GM23338 (cell line): ENCODE results near the gene TEKT5. TPM values are rescaled to one million over a fixed set of nuclear protein-coding genes. Genes with fewer than 3 reads are reported as not detected.

Experiments used
- ATAC-seq: fragments of 200-7000 bp; cut with Tn5 transposase; 3 replicates; pipeline ENCODE4 v1.9.1; 2020
- DNase-seq: peaks from one replicate; pipeline ENCODE4 v3.0.0-alpha.2; 2015; ENCODE audit warnings: low spot score
- H2AFZ ChIP-seq: fragments of 200-600 bp; sonication (generic); 2 replicates; pipeline ENCODE4 v1.8.0; 2016; ENCODE audit warnings: antibody characterized with exemption, mild to moderate bottlenecking, moderate library complexity
- H3F3A ChIP-seq: fragments of 200-600 bp; sonication (generic); replicated peaks from 2 replicates; pipeline ENCODE4 v1.8.0; 2017; ENCODE audit warnings: antibody characterized with exemption, mixed run types, low read depth
- H3K27ac ChIP-seq: fragments of 200-600 bp; sonication (generic); 2 replicates; pipeline ENCODE4 v1.6.1; 2016; ENCODE audit warnings: low read depth
- H3K27me3 ChIP-seq: fragments of 200-600 bp; sonication (generic); 2 replicates; pipeline ENCODE4 v1.8.0; 2016; ENCODE audit warnings: mild to moderate bottlenecking, mixed run types, moderate library complexity; ENCODE audit not compliant: insufficient read depth
- H3K36me3 ChIP-seq: fragments of 200-600 bp; sonication (generic); 2 replicates; pipeline ENCODE4 v1.8.0; 2016; ENCODE audit warnings: mild to moderate bottlenecking; ENCODE audit not compliant: insufficient read depth
- H3K4me1 ChIP-seq: fragments of 200-600 bp; sonication (generic); 2 replicates; pipeline ENCODE4 v1.8.0; 2016; ENCODE audit warnings: mild to moderate bottlenecking, moderate library complexity; ENCODE audit not compliant: insufficient read depth
- H3K4me2 ChIP-seq: fragments of 200-600 bp; sonication (generic); 2 replicates; pipeline ENCODE4 v1.7.1; 2017; ENCODE audit warnings: mixed run types
- H3K4me3 ChIP-seq: fragments of 200-600 bp; sonication (generic); 2 replicates; pipeline ENCODE4 v1.6.1; 2016; ENCODE audit warnings: mixed run types
- H3K79me2 ChIP-seq: fragments of 200-600 bp; sonication (generic); replicated peaks from 2 replicates; pipeline ENCODE4 v1.8.0; 2017; ENCODE audit warnings: mild to moderate bottlenecking; ENCODE audit not compliant: insufficient read depth
- H3K9me2 ChIP-seq: fragments of 200-600 bp; sonication (generic); 2 replicates; pipeline ENCODE4 v1.8.0; 2017; ENCODE audit not compliant: insufficient read depth
- H4K20me1 ChIP-seq: fragments of 200-600 bp; sonication (generic); replicated peaks from 2 replicates; pipeline ENCODE4 v1.8.0; 2017; ENCODE audit warnings: mild to moderate bottlenecking; ENCODE audit not compliant: insufficient read depth
- H3K27ac Mint-ChIP-seq: 2 replicates; pipeline ENCODE4 v1.8.0; 2020; ENCODE audit warnings: inconsistent platforms, mild to moderate bottlenecking, moderate library complexity, mixed read lengths
- H3K27me3 Mint-ChIP-seq: 3 replicates; pipeline ENCODE4 v1.8.0; 2022; ENCODE audit warnings: low read depth, mild to moderate bottlenecking, moderate library complexity, mixed read lengths, inconsistent platforms; ENCODE audit not compliant: insufficient read depth, poor library complexity
- H3K36me3 Mint-ChIP-seq: 3 replicates; pipeline ENCODE4 v1.8.0; 2021; ENCODE audit warnings: low read depth, mild to moderate bottlenecking, inconsistent platforms, moderate library complexity, mixed read lengths
- H3K4me1 Mint-ChIP-seq: 3 replicates; pipeline ENCODE4 v1.8.0; 2020; ENCODE audit warnings: mild to moderate bottlenecking, inconsistent platforms, mixed read lengths
- H3K4me3 Mint-ChIP-seq: 3 replicates; pipeline ENCODE4 v1.8.0; 2021; ENCODE audit warnings: moderate library complexity, mild to moderate bottlenecking, inconsistent platforms, mixed read lengths
- H3K9me3 Mint-ChIP-seq: 3 replicates; pipeline ENCODE4 v1.8.0; 2020; ENCODE audit warnings: moderate library complexity, mild to moderate bottlenecking, inconsistent platforms, mixed read lengths
- ETS1 ChIP-seq: IDR thresholded peaks from 2 replicates; pipeline ENCODE4 v1.6.1; 2016; ENCODE audit warnings: antibody characterized with exemption
- EZH2phosphoT487 ChIP-seq: fragments of 200-600 bp; sonication (generic); IDR thresholded peaks from one replicate; pipeline ENCODE4 v1.8.1; 2018; ENCODE audit warnings: antibody characterized with exemption; ENCODE audit not compliant: unreplicated experiment
- NANOG ChIP-seq: IDR thresholded peaks from 2 replicates; pipeline ENCODE4 v1.6.1; 2016; ENCODE audit warnings: antibody characterized with exemption, borderline replicate concordance
- REST ChIP-seq: IDR thresholded peaks from one replicate; pipeline ENCODE4 v1.6.1; 2018; ENCODE audit warnings: antibody characterized with exemption; ENCODE audit not compliant: unreplicated experiment
- ZNF114 ChIP-seq: fragments of 250-450 bp; sonication (Bioruptor Pico); IDR thresholded peaks from 2 replicates; pipeline ENCODE4 v1.5.0; 2020; ENCODE audit warnings: mild to moderate bottlenecking, moderate library complexity
- polyA plus RNA-seq: library from polyadenylated mRNA; unstranded; fragments of >200 nt; fragmentation: Nextera tagmentation; extraction: Ambion mirVana; gene quantifications from 2 replicates; pipeline ENCODE4 v1.2.1, GENCODE V29; 2016
- total RNA-seq: library from RNA; depleted of rRNA; stranded (reverse); fragments of >200 nt; shearing (Covaris generic); gene quantifications from 2 replicates; pipeline ENCODE4 v1.2.3, GENCODE V29; 2014
- TF ChIP-seq, protein P1 (sequence below), 2 experiments: fragments of 200-600 bp in 1 of 2; sonication (generic) in 1 of 2; conservative IDR thresholded peaks; 2 replicates each; pipeline versions ENCODE4 v1.5.1 to v1.6.1; 2016 to 2017; ENCODE audit warnings: antibody characterized with exemption in 2 of 2, low read depth in 2 of 2, mild to moderate bottlenecking in 2 of 2, moderate library complexity in 1 of 2

The TEKT5 gene
- total and polyA plus RNA-seq, 2 experiments from 2014 or later: 0.52 TPM; not detected in 1

- no peak for TF ChIP-seq REST
Observed at GRCh38 chr16:10731790-10732189, 37.1 kb upstream of the TEKT5 start (continued).

DNA sequence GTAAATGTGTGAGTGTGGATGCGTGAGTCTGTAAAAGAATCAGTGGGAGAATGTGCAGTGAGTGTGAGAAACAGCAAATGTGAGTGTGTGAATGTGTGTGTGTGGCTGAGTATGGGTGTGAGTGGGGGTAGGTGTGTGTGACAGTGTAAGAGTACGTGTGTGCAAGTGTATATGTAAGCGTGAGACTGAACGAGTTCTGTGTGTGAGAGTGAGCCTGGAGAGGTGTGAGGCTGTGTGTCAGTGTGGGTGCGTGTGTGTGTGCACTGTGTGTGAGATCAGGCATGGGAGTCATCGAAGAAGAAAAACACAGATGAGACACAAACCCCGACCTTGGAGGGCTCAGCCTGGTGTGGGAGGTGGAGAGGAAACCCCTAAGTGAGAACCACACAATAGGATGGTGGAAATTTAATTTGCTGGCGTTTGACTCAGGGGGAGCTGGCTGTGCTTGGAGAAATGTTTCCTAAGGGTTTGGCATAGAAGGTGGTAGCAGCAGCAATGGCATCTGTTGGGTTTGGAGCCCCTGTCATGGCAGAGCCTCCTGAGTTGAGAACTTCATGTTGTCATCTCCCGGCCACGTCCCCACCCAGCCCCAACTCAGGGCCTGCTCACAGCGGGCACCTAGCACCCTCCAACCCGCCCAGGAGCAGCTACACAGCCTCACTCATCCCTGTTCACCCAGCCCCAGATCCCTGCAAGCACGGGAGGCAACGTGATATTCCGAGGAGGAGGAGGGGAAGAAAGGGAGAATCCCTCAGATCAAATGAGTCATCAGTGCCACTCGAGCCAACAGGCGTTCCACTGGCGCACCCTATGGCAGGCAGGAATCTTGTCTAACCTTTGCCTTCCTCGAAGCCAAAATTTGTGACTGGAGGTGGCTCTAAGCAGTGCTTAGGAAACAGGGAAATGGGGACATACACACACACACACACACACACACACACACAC, 34.6 kb upstream of the TEKT5 start:
- Mint-ChIP-seq H3K4me3 (no peak overlapping the region), H3K9me3 (peaks cover 5% of the 10 kb centered on the region; the same call in 2 of the 3 replicates), H3K27me3 (no peaks in the 10 kb centered on the region), H3K27ac (no peak overlapping the region), H3K36me3 (peaks cover 4% of the 10 kb centered on the region; the same call in 1 of the 3 replicates), H3K4me1 (no peaks in the 10 kb centered on the region; the same call in 2 of the 3 replicates)
- H3K79me2 ChIP-seq: no peaks in the 10 kb centered on the region
- TF ChIP-seq, protein P1, sequence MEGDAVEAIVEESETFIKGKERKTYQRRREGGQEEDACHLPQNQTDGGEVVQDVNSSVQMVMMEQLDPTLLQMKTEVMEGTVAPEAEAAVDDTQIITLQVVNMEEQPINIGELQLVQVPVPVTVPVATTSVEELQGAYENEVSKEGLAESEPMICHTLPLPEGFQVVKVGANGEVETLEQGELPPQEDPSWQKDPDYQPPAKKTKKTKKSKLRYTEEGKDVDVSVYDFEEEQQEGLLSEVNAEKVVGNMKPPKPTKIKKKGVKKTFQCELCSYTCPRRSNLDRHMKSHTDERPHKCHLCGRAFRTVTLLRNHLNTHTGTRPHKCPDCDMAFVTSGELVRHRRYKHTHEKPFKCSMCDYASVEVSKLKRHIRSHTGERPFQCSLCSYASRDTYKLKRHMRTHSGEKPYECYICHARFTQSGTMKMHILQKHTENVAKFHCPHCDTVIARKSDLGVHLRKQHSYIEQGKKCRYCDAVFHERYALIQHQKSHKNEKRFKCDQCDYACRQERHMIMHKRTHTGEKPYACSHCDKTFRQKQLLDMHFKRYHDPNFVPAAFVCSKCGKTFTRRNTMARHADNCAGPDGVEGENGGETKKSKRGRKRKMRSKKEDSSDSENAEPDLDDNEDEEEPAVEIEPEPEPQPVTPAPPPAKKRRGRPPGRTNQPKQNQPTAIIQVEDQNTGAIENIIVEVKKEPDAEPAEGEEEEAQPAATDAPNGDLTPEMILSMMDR (conservative IDR thresholded peaks at IDR 0.05; ENCODE audit: low read depth in 2 of 2): peak in 1 of 2 experiments; percentile 47; a peak in 2 of 4 replicates
- TF ChIP-seq NANOG: no peak
- H3K4me3 ChIP-seq: no peak overlapping the region
- no peaks in the 10 kb centered on the region for H3K4me1 ChIP-seq
- H3K27ac ChIP-seq: no peak overlapping the region
- H3K36me3 ChIP-seq: no peaks in the 10 kb centered on the region
- peak; percentile 35 for DNase-seq
- no peak overlapping the region for H2AFZ ChIP-seq
- no peaks in the 10 kb centered on the region for H4K20me1 ChIP-seq
- H3K27me3 ChIP-seq: no peaks in the 10 kb centered on the region
- H3F3A ChIP-seq: no peaks in the 10 kb centered on the region
- H3K4me2 ChIP-seq: no peak overlapping the region
- ATAC-seq: peak; percentile 61
- H3K9me2 ChIP-seq: no peaks in the 10 kb centered on the region

DNA sequence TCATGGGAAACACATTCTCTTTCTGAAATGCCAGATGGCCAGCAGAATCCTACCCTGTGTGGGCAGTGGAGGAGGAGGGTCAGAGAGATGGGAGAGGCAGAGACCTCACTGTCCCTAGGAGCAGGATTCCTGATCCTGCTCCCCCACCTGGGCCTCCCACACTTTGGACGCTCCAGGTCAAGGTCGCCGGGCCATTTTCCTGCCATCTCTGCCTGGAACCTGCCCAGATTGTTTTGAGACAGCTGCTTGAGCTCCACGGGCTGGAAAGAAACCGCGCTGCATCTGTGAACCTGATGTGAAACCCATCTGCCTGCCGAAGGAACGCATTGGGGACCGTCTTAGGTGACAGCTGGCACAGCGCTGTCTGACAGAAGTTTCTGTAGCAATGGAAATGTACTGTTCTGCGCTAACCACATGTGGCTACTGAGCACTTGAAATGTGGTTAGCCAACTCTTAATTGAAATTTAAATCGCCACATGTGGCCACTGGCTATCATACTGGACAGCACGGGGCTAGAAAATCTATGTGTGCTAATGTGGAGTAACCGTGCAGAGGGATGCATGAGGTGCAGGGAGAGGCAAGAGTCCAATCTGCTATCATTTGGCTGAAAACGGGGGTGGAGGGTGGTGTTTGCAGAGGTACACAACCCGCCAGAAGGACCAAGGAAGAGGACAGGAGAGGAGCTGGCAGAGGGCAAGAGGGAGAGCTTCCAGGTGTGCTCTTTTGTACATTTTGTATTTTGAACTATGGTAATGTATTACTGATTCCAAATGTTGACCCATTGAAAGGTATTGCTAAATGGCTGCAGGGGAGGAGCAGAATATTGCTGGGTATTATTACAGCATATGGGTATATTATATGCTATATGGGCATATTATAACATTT, 33.5 kb upstream of the TEKT5 start:
- no peaks in the 10 kb centered on the region for H3K27me3 Mint-ChIP-seq
- Histone ChIP-seq H3K4me1 (no peaks in the 10 kb centered on the region), H3K36me3 (no peaks in the 10 kb centered on the region), H2AFZ (no peak overlapping the region), H3K9me2 (no peaks in the 10 kb centered on the region), H3K27me3 (no peaks in the 10 kb centered on the region), H3K27ac (no peak overlapping the region), H3F3A (no peaks in the 10 kb centered on the region), H3K4me2 (no peak overlapping the region), H4K20me1 (no peaks in the 10 kb centered on the region), H3K4me3 (no peak overlapping the region), H3K79me2 (no peaks in the 10 kb centered on the region)
- no peak for DNase-seq
- ATAC-seq: no peak
- H3K4me1 Mint-ChIP-seq: no peaks in the 10 kb centered on the region; the same call in 2 of the 3 replicates
- H3K4me3 Mint-ChIP-seq: no peak overlapping the region
- H3K27ac Mint-ChIP-seq: no peak overlapping the region
- peaks cover 3% of the 10 kb centered on the region; the same call in 2 of the 3 replicates for H3K9me3 Mint-ChIP-seq
- H3K36me3 Mint-ChIP-seq: peaks cover 2% of the 10 kb centered on the region; the same call in 1 of the 3 replicates
- TF ChIP-seq ETS1 (no peak), EZH2phosphoT487 (no peak), NANOG (no peak), REST (no peak), ZNF114 (CRISPR knock-in tag) (no peak)
